ENCODE measurements around the gene CA9.

The CA9 gene

DNA sequence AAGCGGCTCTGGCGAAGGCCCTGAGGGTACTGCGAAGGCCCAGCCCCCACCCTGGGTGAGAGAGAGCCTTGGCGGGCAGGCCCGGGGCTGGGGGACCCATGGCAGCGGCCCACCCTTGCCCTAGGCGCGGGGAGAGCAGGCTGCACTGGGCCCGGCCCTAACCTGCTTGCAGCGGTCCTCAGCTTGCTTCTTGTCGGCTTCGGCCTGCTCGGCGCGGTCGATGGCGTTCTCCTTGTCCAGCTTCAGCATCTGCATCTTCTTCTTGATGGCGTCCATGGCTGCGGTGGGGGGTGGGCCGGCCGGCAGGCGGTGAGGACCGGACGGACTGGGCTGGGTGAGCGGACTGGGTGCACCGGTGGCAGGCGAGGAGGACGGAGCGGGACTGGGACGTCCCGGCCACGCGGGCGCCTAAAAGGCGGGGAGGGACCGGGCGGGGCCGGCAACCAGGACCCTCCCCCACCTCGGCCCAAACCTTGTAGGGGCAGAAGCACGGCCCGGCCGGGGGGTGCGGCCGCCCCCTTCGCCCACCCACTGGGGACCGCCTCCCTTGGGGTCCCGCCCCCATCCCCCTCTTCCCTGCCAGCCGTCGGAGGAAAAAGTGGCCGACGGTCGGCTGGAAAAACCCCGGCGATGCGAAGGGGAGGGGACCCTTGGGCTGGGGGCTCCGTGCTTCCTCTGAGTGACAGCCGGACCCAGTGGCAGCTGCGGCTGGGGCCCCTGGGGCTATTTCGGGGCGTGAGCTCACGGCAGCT, 16.0 kb downstream of the CA9 start, which contains the start of gene TPM2:
TSS of gene TPM2 (minus strand) at position 384 of the 752 bp plus-strand sequence. CDS start at position 276, 108 bp downstream.
- Histone ChIP-seq H3K4ac (ENCODE audit: low read depth, low read length) (peak within 1 kb of the TSS; percentile 64), H3K18ac (ENCODE audit: low read length) (peak within 1 kb of the TSS; percentile 91), H3K9ac (ENCODE audit: low read length) (peak within 1 kb of the TSS; percentile 99), H4K5ac (ENCODE audit: low read length) (no peak within 1 kb of the TSS), H3K23ac (ENCODE audit: low read length) (peak within 1 kb of the TSS; percentile 97), H3K36me3 (ENCODE audit: control insufficient read depth, insufficient read depth, low read length) (no peaks in the 10 kb centered on the region), H4K8ac (ENCODE audit: low read depth, low read length) (peak within 1 kb of the TSS; percentile 69), H3K4me3 (ENCODE audit: low read length) (peak within 1 kb of the TSS; percentile 92), H3K27me3 (ENCODE audit: insufficient read depth, low read length, poor library complexity) (no peaks in the 10 kb centered on the region), H2BK120ac (ENCODE audit: low read depth, low read length) (peak within 1 kb of the TSS; percentile 94), H3K56ac (ENCODE audit: low read length) (peak within 1 kb of the TSS; percentile 99), H2BK15ac (replicated peaks; ENCODE audit: low read depth) (no peak within 1 kb of the TSS), H3K4me2 (ENCODE audit: low read length) (peak within 1 kb of the TSS; percentile 97), H2BK5ac (ENCODE audit: low read length) (peak within 1 kb of the TSS; percentile 76), H2AK5ac (ENCODE audit: low read length) (peak within 1 kb of the TSS; percentile 65), H3K4me1 (ENCODE audit: control insufficient read depth, low read depth, low read length) (peaks cover 10% of the 10 kb centered on the region), H3K79me2 (ENCODE audit: control insufficient read depth, insufficient read depth, low read length) (peaks cover 23% of the 10 kb centered on the region), H3K79me1 (ENCODE audit: low read length) (peaks cover 28% of the 10 kb centered on the region), H3K27ac (ENCODE audit: low read depth, low read length) (peak within 1 kb of the TSS; percentile 95)
- no CpG with 5 or more reads among the region's 61 CpGs for WGBS (ENCODE audit: extremely low coverage, insufficient coverage, low lambda C conversion rate)
- peak; percentile 94 for DNase-seq

DNA sequence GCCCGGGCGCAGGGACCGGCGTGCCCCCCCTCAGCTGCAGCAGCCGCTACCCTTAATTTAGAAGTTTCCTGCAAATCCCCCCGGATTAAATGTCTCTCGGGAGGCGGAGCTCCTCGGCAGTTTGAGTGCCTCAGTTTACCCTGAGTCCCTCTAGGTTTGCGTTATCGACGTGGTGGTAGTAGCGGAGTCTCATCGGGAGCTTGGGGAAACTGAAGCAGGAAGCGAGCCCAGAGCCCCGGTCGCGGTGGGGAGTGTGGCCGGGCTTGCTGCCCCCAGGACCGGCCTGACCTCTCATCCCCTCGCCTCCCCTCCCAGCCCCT, 16.5 kb downstream of the CA9 start:
- Histone ChIP-seq H3K56ac (ENCODE audit: low read length) (peak overlapping the region; percentile 93), H3K4me1 (ENCODE audit: control insufficient read depth, low read depth, low read length) (peaks cover 10% of the 10 kb centered on the region), H2BK5ac (ENCODE audit: low read length) (peak overlapping the region; percentile 73), H3K4me3 (ENCODE audit: low read length) (peak overlapping the region; percentile 62), H2BK15ac (replicated peaks; ENCODE audit: low read depth) (no peak overlapping the region), H2BK120ac (ENCODE audit: low read depth, low read length) (peak overlapping the region; percentile 94), H4K8ac (ENCODE audit: low read depth, low read length) (peak overlapping the region; percentile 69), H3K79me1 (ENCODE audit: low read length) (peaks cover 28% of the 10 kb centered on the region), H3K9ac (ENCODE audit: low read length) (peak overlapping the region; percentile 99), H3K27ac (ENCODE audit: low read depth, low read length) (peak overlapping the region; percentile 95), H3K4ac (ENCODE audit: low read depth, low read length) (peak overlapping the region; percentile 64), H3K23ac (ENCODE audit: low read length) (no peak overlapping the region), H4K5ac (ENCODE audit: low read length) (no peak overlapping the region), H3K18ac (ENCODE audit: low read length) (peak overlapping the region; percentile 91), H3K36me3 (ENCODE audit: control insufficient read depth, insufficient read depth, low read length) (no peaks in the 10 kb centered on the region), H3K4me2 (ENCODE audit: low read length) (peak overlapping the region; percentile 86), H2AK5ac (ENCODE audit: low read length) (no peak overlapping the region), H3K27me3 (ENCODE audit: insufficient read depth, low read length, poor library complexity) (no peaks in the 10 kb centered on the region), H3K79me2 (ENCODE audit: control insufficient read depth, insufficient read depth, low read length) (peaks cover 23% of the 10 kb centered on the region)
- DNase-seq, result peak; percentile 80
- WGBS (ENCODE audit: extremely low coverage, insufficient coverage, low lambda C conversion rate), result no CpG with 5 or more reads among the region's 21 CpGs

DNA sequence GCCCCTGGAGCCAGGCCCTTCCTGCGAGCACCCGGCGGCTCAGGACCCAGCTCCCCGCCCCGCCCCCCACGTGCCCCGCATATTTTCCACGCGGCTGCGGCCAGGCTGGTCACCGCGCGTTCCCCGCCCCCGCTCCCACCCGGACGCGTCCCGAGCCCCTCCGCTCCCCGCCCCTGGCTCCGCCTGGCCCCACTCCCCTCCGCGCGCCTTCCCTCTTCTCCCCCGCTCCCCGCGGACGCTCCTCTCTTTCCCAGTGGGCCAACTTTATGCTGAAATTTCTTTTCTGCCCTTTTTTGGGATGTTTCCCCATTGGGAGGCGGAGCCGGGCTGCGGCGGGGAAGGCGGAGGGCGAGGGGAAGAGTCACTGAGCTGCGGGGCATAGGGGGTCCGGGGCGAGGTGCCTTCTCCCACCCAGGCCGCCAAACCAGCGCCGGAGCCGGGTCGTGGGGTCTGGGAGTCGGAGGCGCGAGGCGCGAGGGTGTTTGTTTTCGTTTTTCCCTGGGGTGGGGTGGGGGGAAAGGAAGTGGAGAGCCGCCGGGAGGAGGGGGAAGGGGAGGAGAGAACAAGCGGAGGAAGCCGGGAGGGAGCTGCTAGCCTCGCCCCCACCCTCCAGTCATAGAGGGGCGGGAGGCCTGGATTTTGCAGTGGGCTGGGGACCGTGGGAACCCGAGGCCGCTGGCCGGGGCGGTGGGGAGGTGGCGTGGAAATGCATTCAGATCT, 17.0 kb downstream of the CA9 start:
- Histone ChIP-seq H4K8ac (ENCODE audit: low read depth, low read length) (peak overlapping the region; percentile 69), H3K56ac (ENCODE audit: low read length) (peak overlapping the region; percentile 93), H3K79me2 (ENCODE audit: control insufficient read depth, insufficient read depth, low read length) (peaks cover 23% of the 10 kb centered on the region), H3K4me3 (ENCODE audit: low read length) (peak overlapping the region; percentile 73), H3K4ac (ENCODE audit: low read depth, low read length) (peak overlapping the region; percentile 64), H4K5ac (ENCODE audit: low read length) (no peak overlapping the region), H3K23ac (ENCODE audit: low read length) (peak overlapping the region; percentile 45), H2BK120ac (ENCODE audit: low read depth, low read length) (peak overlapping the region; percentile 94), H3K4me1 (ENCODE audit: control insufficient read depth, low read depth, low read length) (peaks cover 10% of the 10 kb centered on the region), H3K36me3 (ENCODE audit: control insufficient read depth, insufficient read depth, low read length) (no peaks in the 10 kb centered on the region), H3K27me3 (ENCODE audit: insufficient read depth, low read length, poor library complexity) (no peaks in the 10 kb centered on the region), H3K9ac (ENCODE audit: low read length) (peak overlapping the region; percentile 99), H2BK5ac (ENCODE audit: low read length) (peak overlapping the region; percentile 69), H2AK5ac (ENCODE audit: low read length) (no peak overlapping the region), H3K18ac (ENCODE audit: low read length) (peak overlapping the region; percentile 91), H3K27ac (ENCODE audit: low read depth, low read length) (peak overlapping the region; percentile 95), H3K79me1 (ENCODE audit: low read length) (peaks cover 28% of the 10 kb centered on the region), H3K4me2 (ENCODE audit: low read length) (peak overlapping the region; percentile 86), H2BK15ac (replicated peaks; ENCODE audit: low read depth) (no peak overlapping the region)
- peak; percentile 85 for DNase-seq
- WGBS (ENCODE audit: extremely low coverage, insufficient coverage, low lambda C conversion rate), result no CpG with 5 or more reads among the region's 61 CpGs

DNA sequence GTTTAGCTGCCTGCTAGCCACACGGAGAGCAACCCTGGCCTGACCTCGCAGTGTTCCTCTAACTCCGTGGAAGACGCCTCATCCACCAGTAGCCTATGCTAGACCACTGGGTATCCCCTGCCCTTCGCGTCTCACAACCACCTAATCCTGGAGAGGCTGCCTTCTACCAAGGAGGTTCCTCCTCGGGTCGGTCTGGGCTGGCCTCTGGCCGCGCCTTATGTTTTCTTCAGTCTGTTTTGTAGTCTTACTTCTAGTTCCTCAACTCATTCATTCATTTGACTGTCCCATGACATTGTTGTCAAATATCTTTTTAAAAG, 17.6 kb downstream of the CA9 start:
- Histone ChIP-seq H3K4me2 (ENCODE audit: low read length) (peak overlapping the region; percentile 79), H3K4me3 (ENCODE audit: low read length) (peak overlapping the region; percentile 41), H3K9ac (ENCODE audit: low read length) (peak overlapping the region; percentile 85), H3K56ac (ENCODE audit: low read length) (peak overlapping the region; percentile 93), H2AK5ac (ENCODE audit: low read length) (no peak overlapping the region), H3K79me1 (ENCODE audit: low read length) (peaks cover 26% of the 10 kb centered on the region), H4K5ac (ENCODE audit: low read length) (no peak overlapping the region), H3K79me2 (ENCODE audit: control insufficient read depth, insufficient read depth, low read length) (peaks cover 23% of the 10 kb centered on the region), H3K18ac (ENCODE audit: low read length) (no peak overlapping the region), H2BK15ac (replicated peaks; ENCODE audit: low read depth) (no peak overlapping the region), H2BK120ac (ENCODE audit: low read depth, low read length) (no peak overlapping the region), H4K8ac (ENCODE audit: low read depth, low read length) (no peak overlapping the region), H3K23ac (ENCODE audit: low read length) (no peak overlapping the region), H2BK5ac (ENCODE audit: low read length) (peak overlapping the region; percentile 54), H3K27ac (ENCODE audit: low read depth, low read length) (peak overlapping the region; percentile 95), H3K36me3 (ENCODE audit: control insufficient read depth, insufficient read depth, low read length) (peaks cover 1% of the 10 kb centered on the region), H3K27me3 (ENCODE audit: insufficient read depth, low read length, poor library complexity) (no peaks in the 10 kb centered on the region), H3K4ac (ENCODE audit: low read depth, low read length) (no peak overlapping the region), H3K4me1 (ENCODE audit: control insufficient read depth, low read depth, low read length) (peaks cover 10% of the 10 kb centered on the region)
- WGBS (ENCODE audit: extremely low coverage, insufficient coverage, low lambda C conversion rate), result no CpG with 5 or more reads among the region's 10 CpGs
- peak; percentile 72 for DNase-seq

GRCh38 chr9:35691757-35692301, 18.1 kb downstream of the CA9 start:
- Histone ChIP-seq H3K27ac (ENCODE audit: low read depth, low read length) (no peak overlapping the region), H2AK5ac (ENCODE audit: low read length) (no peak overlapping the region), H3K79me2 (ENCODE audit: control insufficient read depth, insufficient read depth, low read length) (peaks cover 23% of the 10 kb centered on the region), H2BK15ac (replicated peaks; ENCODE audit: low read depth) (no peak overlapping the region), H3K18ac (ENCODE audit: low read length) (no peak overlapping the region), H3K4me3 (ENCODE audit: low read length) (no peak overlapping the region), H3K56ac (ENCODE audit: low read length) (peak overlapping the region; percentile 93), H3K36me3 (ENCODE audit: control insufficient read depth, insufficient read depth, low read length) (peaks cover 3% of the 10 kb centered on the region), H3K4me2 (ENCODE audit: low read length) (no peak overlapping the region), H2BK120ac (ENCODE audit: low read depth, low read length) (no peak overlapping the region), H3K4ac (ENCODE audit: low read depth, low read length) (no peak overlapping the region), H4K8ac (ENCODE audit: low read depth, low read length) (no peak overlapping the region), H3K23ac (ENCODE audit: low read length) (no peak overlapping the region), H2BK5ac (ENCODE audit: low read length) (no peak overlapping the region), H3K79me1 (ENCODE audit: low read length) (peaks cover 22% of the 10 kb centered on the region), H3K4me1 (ENCODE audit: control insufficient read depth, low read depth, low read length) (peaks cover 10% of the 10 kb centered on the region), H3K27me3 (ENCODE audit: insufficient read depth, low read length, poor library complexity) (no peaks in the 10 kb centered on the region), H3K9ac (ENCODE audit: low read length) (no peak overlapping the region), H4K5ac (ENCODE audit: low read length) (no peak overlapping the region)
- DNase-seq, result peak; percentile 55
- no CpG with 5 or more reads among the region's 13 CpGs for WGBS (ENCODE audit: extremely low coverage, insufficient coverage, low lambda C conversion rate)

Measured in mesendoderm (in vitro differentiated cells).